Adrenal gland (tissue), 5 donors: Measurements from ENCODE around the gene CLDN5.

ENCODE experiments used
- POLR2A ChIP-seq, 2 donors: fragments of 450-650 bp; IDR thresholded peaks; one replicate each; pipeline ENCODE4 v1.6.1; 2017; ENCODE audit warnings: antibody characterized with exemption in 2 of 2, mild to moderate bottlenecking in 2 of 2, moderate library complexity in 1 of 2
- TF ChIP-seq, protein P1 (sequence below), 6 experiments: fragments of 450-650 bp in 4 of 6; fragments of 200-600 bp in 2 of 6; sonication (generic) in 1 of 6; IDR thresholded peaks; 1 replicate in 5 of 6; 2 replicates in 1 of 6; pipeline versions ENCODE4 v1.5.1 to v1.8.0; 2016 to 2021; ENCODE audit warnings: antibody characterized with exemption in 6 of 6, mild to moderate bottlenecking in 2 of 6, moderate library complexity in 1 of 6
- donor health status: DM: no; HTN: no; CAD: no.

DNA sequence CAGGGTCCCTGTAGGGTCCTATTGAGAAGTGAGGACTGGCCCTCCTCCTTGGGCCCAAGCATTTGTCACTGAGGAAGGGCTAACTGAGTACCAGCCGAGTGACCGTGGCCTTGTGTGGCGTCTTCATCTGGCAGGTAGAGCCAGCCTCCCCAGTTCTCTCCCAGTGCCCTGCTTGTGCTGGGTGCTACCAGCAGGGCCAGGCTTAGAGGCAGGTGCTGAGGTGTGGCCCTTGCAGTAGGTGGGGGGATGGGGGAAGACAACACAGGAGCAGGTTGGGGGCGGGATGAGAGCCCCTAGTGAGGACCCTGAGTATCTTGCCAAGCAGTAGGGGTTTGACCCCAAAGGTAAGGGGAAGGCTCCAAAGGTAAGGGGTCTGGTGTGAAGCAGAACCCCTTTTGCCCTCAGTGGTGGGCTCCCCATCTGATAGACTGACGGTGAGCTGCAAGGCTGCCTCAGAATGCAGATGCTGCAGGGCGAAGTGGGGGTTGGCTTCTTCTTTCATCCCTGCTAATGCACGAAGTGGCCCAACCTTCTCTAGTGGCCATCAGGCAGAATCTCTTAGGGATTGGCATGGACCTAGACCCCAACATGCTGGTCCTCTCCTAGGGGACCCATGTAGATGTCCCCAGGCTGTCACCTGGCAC, 24.9 kb downstream of the CLDN5 start:
- TF ChIP-seq, protein P1, sequence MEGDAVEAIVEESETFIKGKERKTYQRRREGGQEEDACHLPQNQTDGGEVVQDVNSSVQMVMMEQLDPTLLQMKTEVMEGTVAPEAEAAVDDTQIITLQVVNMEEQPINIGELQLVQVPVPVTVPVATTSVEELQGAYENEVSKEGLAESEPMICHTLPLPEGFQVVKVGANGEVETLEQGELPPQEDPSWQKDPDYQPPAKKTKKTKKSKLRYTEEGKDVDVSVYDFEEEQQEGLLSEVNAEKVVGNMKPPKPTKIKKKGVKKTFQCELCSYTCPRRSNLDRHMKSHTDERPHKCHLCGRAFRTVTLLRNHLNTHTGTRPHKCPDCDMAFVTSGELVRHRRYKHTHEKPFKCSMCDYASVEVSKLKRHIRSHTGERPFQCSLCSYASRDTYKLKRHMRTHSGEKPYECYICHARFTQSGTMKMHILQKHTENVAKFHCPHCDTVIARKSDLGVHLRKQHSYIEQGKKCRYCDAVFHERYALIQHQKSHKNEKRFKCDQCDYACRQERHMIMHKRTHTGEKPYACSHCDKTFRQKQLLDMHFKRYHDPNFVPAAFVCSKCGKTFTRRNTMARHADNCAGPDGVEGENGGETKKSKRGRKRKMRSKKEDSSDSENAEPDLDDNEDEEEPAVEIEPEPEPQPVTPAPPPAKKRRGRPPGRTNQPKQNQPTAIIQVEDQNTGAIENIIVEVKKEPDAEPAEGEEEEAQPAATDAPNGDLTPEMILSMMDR (IDR thresholded peaks at IDR 0.05): no peak
- TF ChIP-seq POLR2A (IDR thresholded peaks at IDR 0.05): no peak
